H1 (cell line): Measurements from ENCODE around the gene ZNF609. TPM values are rescaled to one million over a fixed set of nuclear protein-coding genes. Genes with fewer than 3 reads are reported as not detected.

Experiments
- ASH2L ChIP-seq: fragments of 200-600, 300-600 bp; sonication (generic); IDR thresholded peaks from one replicate; pipeline ENCODE4 v1.7.1; 2017; ENCODE audit warnings: low read length
- BACH1 ChIP-seq: IDR thresholded peaks from 2 replicates; pipeline ENCODE4 v1.6.1; 2012; ENCODE audit warnings: low read length, improper control_type of control experiment
- CBX8 ChIP-seq: fragments of 300-800, 300-1000 bp; sonication (generic); IDR thresholded peaks from 2 replicates; pipeline ENCODE4 v1.7.1; 2016; ENCODE audit warnings: low read depth, low read length, borderline replicate concordance
- CHD1 ChIP-seq: IDR thresholded peaks from 2 replicates; pipeline ENCODE4 v1.6.1; 2012; ENCODE audit warnings: low read depth, low read length, improper control_type of control experiment
- CTBP2 ChIP-seq: IDR thresholded peaks from 2 replicates; pipeline ENCODE4 v1.7.0; 2011; ENCODE audit warnings: borderline replicate concordance, mild to moderate bottlenecking, moderate library complexity, mixed read lengths, low read length; ENCODE audit not compliant: insufficient read depth, insufficient read length
- CTCF ChIP-seq, 3 experiments: IDR thresholded peaks; 1 replicate in 2 of 3; 2 replicates in 1 of 3; pipeline versions ENCODE4 v1.5.1 to v1.6.1; 2011; ENCODE audit warnings: low read length in 3 of 3, mild to moderate bottlenecking in 3 of 3, inconsistent platforms in 2 of 3, low read depth in 1 of 3, moderate library complexity in 1 of 3; ENCODE audit not compliant: insufficient read depth in 1 of 3; ENCODE audit errors: control extremely low read depth in 1 of 3
- EZH2 ChIP-seq: fragments of 200-600 bp; sonication (generic); IDR thresholded peaks from 2 replicates; pipeline ENCODE4 v1.7.1; 2012; ENCODE audit warnings: low read depth, mild to moderate bottlenecking, moderate library complexity, low read length, inconsistent platforms; ENCODE audit not compliant: severe bottlenecking
- FOSL1 ChIP-seq: IDR thresholded peaks from 2 replicates; pipeline ENCODE4 v1.6.1; 2011; ENCODE audit warnings: mild to moderate bottlenecking, low read depth, low read length, moderate library complexity; ENCODE audit not compliant: insufficient read depth
- GABPA ChIP-seq: IDR thresholded peaks from 2 replicates; pipeline ENCODE4 v1.6.1; 2011; ENCODE audit warnings: mild to moderate bottlenecking, low read length, moderate library complexity, borderline replicate concordance; ENCODE audit not compliant: insufficient read depth
- GTF2F1 ChIP-seq: IDR thresholded peaks from 2 replicates; pipeline ENCODE4 v1.6.1; 2012; ENCODE audit warnings: low read depth, low read length, improper control_type of control experiment, borderline replicate concordance
- KDM5A ChIP-seq: fragments of 200-600 bp; IDR thresholded peaks from 2 replicates; pipeline ENCODE4 v1.7.1; 2012; ENCODE audit warnings: mild to moderate bottlenecking, low read length, inconsistent platforms, mixed read lengths
- MAX ChIP-seq: IDR thresholded peaks from 2 replicates; pipeline ENCODE4 v1.6.1; 2012; ENCODE audit warnings: inconsistent platforms
- NRF1 ChIP-seq: IDR thresholded peaks from 2 replicates; pipeline ENCODE4 v1.6.1; 2011; ENCODE audit warnings: mild to moderate bottlenecking, low read depth, low read length, improper control_type of control experiment
- POU5F1 ChIP-seq: IDR thresholded peaks from 2 replicates; pipeline ENCODE4 v1.6.1; 2011; ENCODE audit warnings: low read depth, mild to moderate bottlenecking, low read length, moderate library complexity
- RXRA ChIP-seq: IDR thresholded peaks from 2 replicates; pipeline ENCODE4 v1.6.1; 2011; ENCODE audit warnings: low read depth, mild to moderate bottlenecking, low read length, moderate library complexity; ENCODE audit not compliant: insufficient read depth
- SP1 ChIP-seq: IDR thresholded peaks from 2 replicates; pipeline ENCODE4 v1.6.1; 2011; ENCODE audit warnings: low read depth, low read length
- SP2 ChIP-seq: IDR thresholded peaks from 2 replicates; pipeline ENCODE4 v1.6.1; 2012; ENCODE audit warnings: mild to moderate bottlenecking, low read length, inconsistent platforms
- SRF ChIP-seq: IDR thresholded peaks from 2 replicates; pipeline ENCODE4 v1.6.1; 2011; ENCODE audit warnings: mild to moderate bottlenecking, low read depth, low read length, moderate library complexity
- ZNF274 ChIP-seq: IDR thresholded peaks from 2 replicates; pipeline ENCODE4 v1.7.0; 2012; ENCODE audit warnings: low read length, borderline replicate concordance; ENCODE audit errors: extremely low read depth
- polyA plus RNA-seq, 7 experiments: library from polyadenylated mRNA; depleted of rRNA in 3 of 7; stranded (reverse) in 5 of 7; unstranded in 2 of 7; fragments of >200 nt in 5 of 7; fragments of 200-250 nt in 2 of 7; gene quantifications; 1 replicate in 5 of 7; 2 replicates in 1 of 7; 4 replicates in 1 of 7; pipeline versions ENCODE4 v1.2.1 to v1.2.3, GENCODE V29; 2011 to 2013; ENCODE audit warnings: missing spikeins in 2 of 7, mixed read lengths in 2 of 7
- total RNA-seq: library from RNA; stranded (reverse); fragmentation: NEBNext Ultra II Directional; extraction: Animal tissue kit (Norgen Biotek cat#: 25700); gene quantifications from 2 replicates; pipeline ENCODE4 v1.2.1, GENCODE V29; 2021

Gene ZNF609
- total and polyA plus RNA-seq, 2 of the 8 experiments (the other 6 are each of a cell fraction or from before 2014, with no cell fraction given): 15.5 to 47.8 TPM

- TF ChIP-seq FOSL1 (no peak), GABPA (no peak), SP1 (peak; percentile 90), SRF (no peak), BACH1 (no peak), CBX8 (no peak), GTF2F1 (peak; percentile 82), ZNF274 (no peak), RXRA (no peak), CHD1 (no peak), CTBP2 (no peak), EZH2 (no peak), ASH2L (peak; percentile 77), MAX (peak; percentile 65), POU5F1 (no peak), CTCF (IDR thresholded peaks at IDR 0.05; ENCODE audit: control extremely low read depth in 1 of 3, insufficient read depth in 1 of 3, low read depth in 1 of 3, low read length in 3 of 3) (no peak), NRF1 (no peak), SP2 (no peak), KDM5A (no peak)
Observed at GRCh38 chr15:64699751-64700388, 239.5 kb downstream of the ZNF609 start (continued).
